NCI-H2107 (cell line): ENCODE data around the gene KNDC1.

Experiments
- DNase-seq: peaks from one replicate; lab custom pipeline; 2025; lab: John Stamatoyannopoulos, UW

The KNDC1 gene

GRCh38 chr10:133206356-133207040 lies 46.5 kb downstream of the KNDC1 start:
- DNase-seq = no peak

- no peak for DNase-seq
Observed at GRCh38 chr10:133207041-133207600, 47.1 kb downstream of the KNDC1 start.

GRCh38 chr10:133207627-133208026 lies 47.6 kb downstream of the KNDC1 start:
- DNase-seq = no peak

- no peak for DNase-seq
Observed at GRCh38 chr10:133208466-133208865, 48.4 kb downstream of the KNDC1 start.

- no peak for DNase-seq
Observed at GRCh38 chr10:133209117-133209516, 49.1 kb downstream of the KNDC1 start.

GRCh38 chr10:133209641-133210040 lies 49.6 kb downstream of the KNDC1 start:
- no peak for DNase-seq

- DNase-seq = no peak
Observed at GRCh38 chr10:133210398-133211140, 50.5 kb downstream of the KNDC1 start.

- DNase-seq = no peak
Observed at GRCh38 chr10:133211141-133211830, 51.3 kb downstream of the KNDC1 start.

GRCh38 chr10:133211959-133212852 lies 52.2 kb downstream of the KNDC1 start:
- no peak for DNase-seq

- no peak for DNase-seq
Observed at GRCh38 chr10:133212853-133213494, 53.0 kb downstream of the KNDC1 start.

- DNase-seq = no peak
Observed at GRCh38 chr10:133213641-133214467, 53.8 kb downstream of the KNDC1 start.

- DNase-seq = no peak
Observed at GRCh38 chr10:133214468-133215410, 54.7 kb downstream of the KNDC1 start.

- DNase-seq = no peak
Observed at GRCh38 chr10:133215586-133215985, 55.6 kb downstream of the KNDC1 start.

GRCh38 chr10:133216776-133217175 lies 56.8 kb downstream of the KNDC1 start:
- DNase-seq = no peak

GRCh38 chr10:133217800-133218589 lies 58.0 kb downstream of the KNDC1 start:
- no peak for DNase-seq

GRCh38 chr10:133218891-133219290 lies 58.9 kb downstream of the KNDC1 start:
- no peak for DNase-seq

- no peak for DNase-seq
Observed at GRCh38 chr10:133219782-133220181, 59.8 kb downstream of the KNDC1 start.

- no peak for DNase-seq
Observed at GRCh38 chr10:133221331-133221730, 61.3 kb downstream of the KNDC1 start.
